A673 (cell line): ENCODE data around the gene ZNRF3. TPM values are rescaled to one million over a fixed set of nuclear protein-coding genes. Genes with fewer than 3 reads are reported as not detected.

Source experiments
- BruUV-seq: library from RNA; stranded (reverse); fragments of 400-500 nt; replicated peaks from 2 replicates; lab custom pipeline; 2021; lab: Mats Ljungman, UMichigan
- CTCF ChIA-PET: fragments of 300-600 bp; sonication (Branson Sonifier 250); formaldehyde crosslinking; loops from one replicate; lab custom pipeline; 2022; ENCODE audit warnings: antibody characterized with exemption; lab: Charles Lee
- POLR2A ChIA-PET: fragments of 300-600 bp; sonication (Branson Sonifier 250); formaldehyde crosslinking; loops from one replicate; lab custom pipeline; 2022; ENCODE audit warnings: antibody characterized with exemption; ENCODE audit not compliant: low non-redundant PET; lab: Charles Lee
- DNase-seq: peaks from one replicate; pipeline ENCODE4 v3.0.0-alpha.2; 2015; ENCODE audit warnings: low spot score
- H3K27ac ChIP-seq: fragments of 200-600 bp; sonication (generic); 2 replicates; pipeline ENCODE4 v1.5.1; 2016; ENCODE audit warnings: mixed run types, low read depth, mild to moderate bottlenecking, mixed read lengths, antibody characterized with exemption, low read length; ENCODE audit not compliant: poor library complexity, severe bottlenecking
- H3K27me3 ChIP-seq: fragments of 200-600 bp; sonication (generic); replicated peaks from 2 replicates; pipeline ENCODE4 v1.6.1; 2017; ENCODE audit warnings: mixed run types, low read depth, mild to moderate bottlenecking, mixed read lengths, antibody characterized with exemption, low read length; ENCODE audit not compliant: insufficient read depth, poor library complexity
- H3K36me3 ChIP-seq: fragments of 200-600 bp; sonication (generic); 2 replicates; pipeline ENCODE4 v1.6.1; 2016; ENCODE audit warnings: mixed run types, mild to moderate bottlenecking, mixed read lengths, antibody characterized with exemption, low read length; ENCODE audit not compliant: insufficient read depth, poor library complexity, severe bottlenecking
- H3K4me1 ChIP-seq: fragments of 200-600 bp; sonication (generic); 2 replicates; pipeline ENCODE4 v1.6.1; 2017; ENCODE audit warnings: mixed run types, mild to moderate bottlenecking, mixed read lengths, antibody characterized with exemption, low read length; ENCODE audit not compliant: insufficient read depth, poor library complexity, severe bottlenecking
- H3K4me3 ChIP-seq: fragments of 200-600 bp; sonication (generic); 2 replicates; pipeline ENCODE4 v1.5.1; 2016; ENCODE audit warnings: low read depth, mixed run types, mild to moderate bottlenecking, mixed read lengths, low read length; ENCODE audit not compliant: poor library complexity, severe bottlenecking
- H3K9me3 ChIP-seq: fragments of 200-600 bp; sonication (generic); 2 replicates; pipeline ENCODE4 v1.6.1; 2016; ENCODE audit warnings: mixed run types, low read depth, mild to moderate bottlenecking, mixed read lengths, antibody characterized with exemption, low read length; ENCODE audit not compliant: poor library complexity, severe bottlenecking
- CTCF ChIP-seq: fragments of 300-800, 200-600 bp; sonication (generic); conservative IDR thresholded peaks from 2 replicates; pipeline ENCODE4 v1.5.1; 2017; ENCODE audit warnings: low read depth, mild to moderate bottlenecking, antibody characterized with exemption, low read length, moderate library complexity, mixed read lengths
- EZH2 ChIP-seq: fragments of 200-600 bp; sonication (generic); IDR thresholded peaks from 2 replicates; pipeline ENCODE4 v1.6.1; 2017; ENCODE audit warnings: borderline replicate concordance, low read depth, mild to moderate bottlenecking, mixed read lengths, antibody characterized with exemption, low read length; ENCODE audit not compliant: poor library complexity, severe bottlenecking
- intact Hi-C: fragments of 100-400 bp; cut with micrococcal nuclease; formaldehyde crosslinking; loops from one replicate; pipeline ENCODE4 v1.10.0; 2022; ENCODE audit not compliant: unreplicated experiment
- total RNA-seq: library from RNA; stranded (reverse); gene quantifications from 2 replicates; pipeline ENCODE4 v1.2.3, GENCODE V29; 2021

The ZNRF3 gene
- total RNA-seq, 1 experiment from 2014 or later = 11.9 TPM

GRCh38 chr22:28969401-28970168 is 86.2 kb downstream of the ZNRF3 start:
- Histone ChIP-seq H3K27ac (no peak overlapping the region), H3K9me3 (no peaks in the 10 kb centered on the region), H3K36me3 (no peaks in the 10 kb centered on the region), H3K4me3 (no peak overlapping the region), H3K4me1 (no peaks in the 10 kb centered on the region), H3K27me3 (no peaks in the 10 kb centered on the region)
- no peak for TF ChIP-seq EZH2
- TF ChIP-seq CTCF = no peak
- intact Hi-C loops = no loop called here
- BruUV-seq = no TSS peak
- POLR2A ChIA-PET = no interaction called here
- CTCF ChIA-PET = no interaction called here
- no peak for DNase-seq

- Histone ChIP-seq H3K27ac (no peak overlapping the region), H3K4me1 (peaks cover 16% of the 10 kb centered on the region), H3K9me3 (no peaks in the 10 kb centered on the region), H3K36me3 (no peaks in the 10 kb centered on the region), H3K4me3 (no peak overlapping the region), H3K27me3 (no peaks in the 10 kb centered on the region)
- ChIA-PET CTCF (no interaction called here), POLR2A (no interaction called here)
- intact Hi-C loops = no loop called here
- no peak for DNase-seq
- no peak for TF ChIP-seq CTCF
- TF ChIP-seq EZH2 = no peak
- BruUV-seq = no TSS peak
These were observed 90.0 kb downstream of the ZNRF3 start for GRCh38 chr22:28973352-28973751.

GRCh38 chr22:28977060-28977459 is 93.7 kb downstream of the ZNRF3 start:
- DNase-seq = no peak
- Histone ChIP-seq H3K4me1 (peaks cover 16% of the 10 kb centered on the region), H3K9me3 (no peaks in the 10 kb centered on the region), H3K4me3 (no peak overlapping the region), H3K36me3 (no peaks in the 10 kb centered on the region), H3K27me3 (no peaks in the 10 kb centered on the region), H3K27ac (no peak overlapping the region)
- no peak for TF ChIP-seq CTCF
- TF ChIP-seq EZH2 = no peak
- ChIA-PET CTCF (no interaction called here), POLR2A (no interaction called here)
- intact Hi-C loops = no loop called here
- no TSS peak for BruUV-seq
